K562 (cell line): ENCODE measurements around the gene CLASP1. TPM values are rescaled to one million over a fixed set of nuclear protein-coding genes. Genes with fewer than 3 reads are reported as not detected.
"Not testable (repeated sequence)": the region's sequence is repeated elsewhere in the genome, so short reads cannot be mapped to it uniquely, and the experiment has no call there.

ENCODE experiments used
- ATAC-seq: fragments of 200-7000 bp; cut with Tn5 transposase; 3 replicates; pipeline ENCODE4 v1.9.1; 2020; ENCODE audit warnings: moderate library complexity
- BruUV-seq: library from RNA; stranded (reverse); fragments of 400-500 nt; replicated peaks from 2 replicates; lab custom pipeline; 2021; lab: Mats Ljungman, UMichigan
- CTCF ChIA-PET: fragments of 300-600 bp; formaldehyde crosslinking; extraction: SDS; loops from one replicate; lab custom pipeline; 2021; ENCODE audit warnings: low intra/inter-chr PET ratio; lab: Yijun Ruan, JAX
- POLR2A ChIA-PET: fragments of 300-600, 350-650 bp; sonication (Branson Sonifier 250); formaldehyde crosslinking; extraction: SDS; loops from one replicate; lab custom pipeline; 2021; ENCODE audit warnings: antibody characterized with exemption, inconsistent platforms; lab: Yijun Ruan, JAX
- DNase-seq, 4 experiments: peaks; one replicate each; pipeline versions ENCODE4 v3.0.0 to v3.0.0-alpha.2; 2011 to 2018; ENCODE audit warnings: low spot score in 3 of 4, mixed read lengths in 3 of 4; ENCODE audit errors: extremely low read depth in 1 of 4
- FAIRE-seq: peaks from 2 replicates; lab custom pipeline; 2011; peaks lifted over from hg19 to GRCh38; lab: Jason Lieb, UNC
- H2AFZ ChIP-seq: 2 replicates; pipeline ENCODE4 v1.6.0; 2011; ENCODE audit warnings: low read depth, low read length, control low read depth, inconsistent platforms
- H3K27ac ChIP-seq: fragments of 200-600 bp; 3 replicates; pipeline ENCODE4 v1.8.0; 2011; ENCODE audit warnings: low read depth, mild to moderate bottlenecking, control low read depth, inconsistent platforms, low read length, moderate library complexity, mixed read lengths; ENCODE audit errors: extremely low read depth
- H3K27me3 ChIP-seq, 2 experiments: fragments of 300-600 bp in 1 of 2; 2 replicates in 1 of 2; 3 replicates in 1 of 2; pipeline versions ENCODE4 v1.6.0 to v1.8.0; 2011; ENCODE audit warnings: inconsistent platforms in 2 of 2, low read length in 2 of 2, mild to moderate bottlenecking in 1 of 2, mixed read lengths in 1 of 2, moderate library complexity in 1 of 2; ENCODE audit not compliant: control insufficient read depth in 2 of 2, insufficient read depth in 2 of 2
- H3K36me3 ChIP-seq: fragments of 300-600 bp; 3 replicates; pipeline ENCODE4 v1.8.0; 2011; ENCODE audit warnings: mild to moderate bottlenecking, low read length, inconsistent platforms; ENCODE audit not compliant: control insufficient read depth, insufficient read depth
- H3K4me1 ChIP-seq, 2 experiments: fragments of 200-600 bp in 1 of 2; replicated peaks in 1 of 2; 2 replicates in 1 of 2; 3 replicates in 1 of 2; pipeline versions ENCODE4 v1.5.1 to v1.8.0; 2011; ENCODE audit warnings: inconsistent platforms in 2 of 2, low read length in 2 of 2, mild to moderate bottlenecking in 1 of 2, mixed read lengths in 1 of 2, moderate library complexity in 1 of 2; ENCODE audit not compliant: control insufficient read depth in 2 of 2, insufficient read depth in 2 of 2
- H3K4me2 ChIP-seq: 2 replicates; pipeline ENCODE4 v1.6.1; 2011; ENCODE audit warnings: low read length, control low read depth, inconsistent platforms, mixed read lengths; ENCODE audit not compliant: insufficient read depth
- H3K4me3 ChIP-seq: fragments of 200-600 bp; sonication (generic), shearing (Covaris generic); 2 replicates; pipeline ENCODE4 v1.5.1; 2016; ENCODE audit warnings: control low read depth, inconsistent platforms
- H3K79me2 ChIP-seq: fragments of 200-600 bp; 3 replicates; pipeline ENCODE4 v1.8.0; 2011; ENCODE audit warnings: low read length, inconsistent platforms; ENCODE audit not compliant: control insufficient read depth, insufficient read depth
- H3K9ac ChIP-seq, 2 experiments: 2 replicates each; pipeline versions ENCODE4 v1.6.0 to v1.6.1; 2011; ENCODE audit warnings: low read depth in 2 of 2, low read length in 2 of 2, control low read depth in 1 of 2, inconsistent platforms in 1 of 2, mild to moderate bottlenecking in 1 of 2, mixed read lengths in 1 of 2; ENCODE audit not compliant: insufficient read depth in 1 of 2
- H3K9me1 ChIP-seq: one replicate; pipeline ENCODE4 v1.6.0; 2011; ENCODE audit warnings: inconsistent platforms, mild to moderate bottlenecking, low read length, moderate library complexity; ENCODE audit not compliant: control insufficient read depth, insufficient read depth
- H3K9me3 ChIP-seq: replicated peaks from 2 replicates; pipeline ENCODE4 v1.5.1; 2011; ENCODE audit warnings: low read depth, low read length, inconsistent platforms; ENCODE audit not compliant: control insufficient read depth, insufficient read depth
- H4K20me1 ChIP-seq: replicated peaks from 2 replicates; pipeline ENCODE4 v1.6.1; 2011; ENCODE audit warnings: low read length, inconsistent platforms, mixed read lengths; ENCODE audit not compliant: control insufficient read depth, insufficient read depth
- BDP1 ChIP-seq: IDR thresholded peaks from 3 replicates; pipeline ENCODE4 v1.6.1; 2011; ENCODE audit not compliant: insufficient read length, insufficient read depth
- BRD9 ChIP-seq: fragments of 450-650 bp; IDR thresholded peaks from 2 replicates; pipeline ENCODE4 v1.6.1; 2018; ENCODE audit warnings: low read depth; ENCODE audit not compliant: partially characterized antibody
- CXXC5 ChIP-seq: fragments of 250-450 bp; sonication (Bioruptor Pico); IDR thresholded peaks from 2 replicates; pipeline ENCODE4 v1.8.0; 2022; ENCODE audit warnings: inconsistent platforms, mild to moderate bottlenecking, moderate library complexity
- DACH1 ChIP-seq: fragments of 450-650 bp; IDR thresholded peaks from 2 replicates; pipeline ENCODE4 v1.6.1; 2018; ENCODE audit not compliant: partially characterized antibody
- ZNF75A ChIP-seq: fragments of 450-650 bp; formaldehyde crosslinking; IDR thresholded peaks from 2 replicates; pipeline ENCODE4 v1.4.0; 2020; ENCODE audit warnings: mild to moderate bottlenecking
- ZNF76 ChIP-seq: fragments of 250-450 bp; sonication (Bioruptor Pico); IDR thresholded peaks from 2 replicates; pipeline ENCODE4 v1.4.0; 2020; ENCODE audit warnings: mild to moderate bottlenecking, moderate library complexity, borderline replicate concordance
- ZSCAN32 ChIP-seq: fragments of 450-650 bp; formaldehyde crosslinking; IDR thresholded peaks from 2 replicates; pipeline ENCODE4 v1.4.0; 2020; ENCODE audit warnings: mild to moderate bottlenecking, moderate library complexity
- WGBS: fragments of 100-300 bp; shearing (Covaris generic); methylation state at CpG from one replicate; pipeline ENCODE4 v1.1.6; 2016; ENCODE audit warnings: low coverage, mixed read lengths; ENCODE audit not compliant: insufficient coverage; ENCODE audit errors: missing lambda C conversion rate; 5-methylcytosine and 5-hydroxymethylcytosine counted together
- in situ Hi-C: fragments of 300-500 bp; cut with MboI; formaldehyde crosslinking; loops from 4 replicates; pipeline ENCODE4 v1.15.0; 2018; ENCODE audit warnings: inconsistent platforms, mixed read lengths
- intact Hi-C: fragments of 100-400 bp; cut with micrococcal nuclease; formaldehyde crosslinking; loops from 2 replicates; pipeline ENCODE4 v1.14.2; 2022
- polyA plus RNA-seq, 8 experiments: library from polyadenylated mRNA; depleted of rRNA in 4 of 8; stranded (reverse) in 5 of 8; unstranded in 3 of 8; fragments of >200 nt; fragmentation: Nextera tagmentation in 2 of 8; fragmentation: Illumina TruSeq in 1 of 8; extraction: Ambion mirVana in 2 of 8; extraction: Trizol in 1 of 8; gene quantifications; 2 replicates each; pipeline versions ENCODE4 v1.2.1 to v1.2.3, GENCODE V29; 2011 to 2014; ENCODE audit warnings: inconsistent platforms in 1 of 8, missing spikeins in 1 of 8
- total RNA-seq, 7 experiments: library from RNA; depleted of rRNA in 6 of 7; stranded (reverse); fragments of >200 nt in 6 of 7; fragmentation: Illumina TruSeq in 2 of 7; extraction: Trizol in 2 of 7; gene quantifications; 2 replicates each; pipeline versions ENCODE4 v1.2.1 to v1.2.3, GENCODE V29; 2011 to 2021; ENCODE audit warnings: low replicate concordance in 1 of 7
- TF ChIP-seq, protein P1 (sequence below): IDR thresholded peaks from 2 replicates; pipeline ENCODE4 v1.6.1; 2016; ENCODE audit warnings: missing genetic modification characterization, missing compliant biosample characterization
- TF ChIP-seq, protein P2 (sequence below): IDR thresholded peaks from 2 replicates; pipeline ENCODE4 v1.6.1; 2011; ENCODE audit warnings: borderline replicate concordance, low read depth, mild to moderate bottlenecking, moderate library complexity, low read length; ENCODE audit not compliant: insufficient read depth, poor library complexity, severe bottlenecking
- TF ChIP-seq, protein P3 (sequence below): fragments of 250-450 bp; sonication (Bioruptor Pico); IDR thresholded peaks from 2 replicates; pipeline ENCODE4 v1.4.0; 2020; ENCODE audit warnings: mild to moderate bottlenecking

Gene CLASP1
- total and polyA plus RNA-seq, 9 of the 15 experiments (the other 6 are each of a cell fraction or from before 2014, with no cell fraction given) = 1.7 to 40.3 (median 20.7) TPM

DNA sequence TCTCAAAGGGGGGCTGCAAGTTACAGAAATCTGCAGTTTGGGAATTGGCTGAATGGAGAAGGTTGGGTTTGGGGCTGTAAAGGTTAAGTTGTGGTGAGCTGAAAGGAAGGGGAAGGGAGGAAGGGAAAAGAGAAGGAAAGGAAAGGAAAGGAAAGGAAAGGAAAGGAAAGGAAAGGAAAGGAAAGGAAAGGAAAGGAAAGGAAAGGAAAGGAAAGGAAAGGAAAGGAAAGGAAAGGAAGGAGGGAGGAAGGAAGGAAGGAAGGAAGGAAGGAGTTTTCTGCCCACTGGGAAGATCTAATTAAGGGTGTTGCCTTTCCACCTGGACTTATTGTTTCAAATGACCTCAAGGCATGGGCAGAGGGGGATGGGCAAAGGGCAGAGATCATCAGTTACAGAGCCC lies 348.1 kb downstream of the CLASP1 start:
- ATAC-seq, H3K9ac ChIP-seq, H4K20me1 ChIP-seq, H3K36me3 ChIP-seq, FAIRE-seq, H3K9me1 ChIP-seq, H3K4me3 ChIP-seq, H2AFZ ChIP-seq, H3K4me1 ChIP-seq, DNase-seq, H3K4me2 ChIP-seq, H3K27ac ChIP-seq, POLR2A ChIA-PET, H3K79me2 ChIP-seq, H3K9me3 ChIP-seq, BruUV-seq, intact Hi-C loops, in situ Hi-C loops, CTCF ChIA-PET: not testable (repeated sequence)
- peaks cover 21 to 25% of the 10 kb centered on the region in 2 experiments; a peak in 4 of 5 replicates for H3K27me3 ChIP-seq
- TF ChIP-seq, protein P1, sequence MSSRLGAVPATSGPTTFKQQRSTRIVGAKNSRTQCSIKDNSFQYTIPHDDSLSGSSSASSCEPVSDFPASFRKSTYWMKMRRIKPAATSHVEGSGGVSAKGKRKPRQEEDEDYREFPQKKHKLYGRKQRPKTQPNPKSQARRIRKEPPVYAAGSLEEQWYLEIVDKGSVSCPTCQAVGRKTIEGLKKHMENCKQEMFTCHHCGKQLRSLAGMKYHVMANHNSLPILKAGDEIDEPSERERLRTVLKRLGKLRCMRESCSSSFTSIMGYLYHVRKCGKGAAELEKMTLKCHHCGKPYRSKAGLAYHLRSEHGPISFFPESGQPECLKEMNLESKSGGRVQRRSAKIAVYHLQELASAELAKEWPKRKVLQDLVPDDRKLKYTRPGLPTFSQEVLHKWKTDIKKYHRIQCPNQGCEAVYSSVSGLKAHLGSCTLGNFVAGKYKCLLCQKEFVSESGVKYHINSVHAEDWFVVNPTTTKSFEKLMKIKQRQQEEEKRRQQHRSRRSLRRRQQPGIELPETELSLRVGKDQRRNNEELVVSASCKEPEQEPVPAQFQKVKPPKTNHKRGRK = 0 out of 2 replicates have a peak, but pooled peaks have one; percentile 36

DNA sequence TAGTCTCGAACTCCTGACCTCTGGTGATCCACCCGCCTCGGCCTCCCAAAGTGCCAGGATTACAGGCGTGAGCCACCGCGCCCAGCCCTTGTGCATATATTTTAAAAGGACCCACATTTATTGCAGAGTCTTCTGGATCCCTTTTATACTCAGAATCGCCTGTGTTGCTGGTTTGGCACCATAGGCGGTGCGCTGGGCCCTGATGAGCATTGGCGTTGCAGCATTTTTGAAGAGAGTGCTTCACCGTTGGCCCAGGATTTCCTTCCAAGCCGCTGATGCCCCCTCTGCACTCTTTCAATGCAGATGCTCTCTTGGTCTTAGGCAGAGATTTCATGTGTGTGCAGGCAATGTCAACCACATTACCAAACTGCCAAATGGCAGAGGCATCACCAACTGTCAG lies 350.8 kb downstream of the CLASP1 start:
- in situ Hi-C loops = no loop called here
- Histone ChIP-seq H3K36me3 (no peaks in the 10 kb centered on the region), H3K79me2 (no peaks in the 10 kb centered on the region), H3K9ac (no peak overlapping the region), H2AFZ (no peak overlapping the region), H3K4me3 (no peak overlapping the region), H3K4me2 (no peak overlapping the region), H3K9me1 (no peaks in the 10 kb centered on the region), H4K20me1 (no peaks in the 10 kb centered on the region), H3K4me1 (no peaks in the 10 kb centered on the region), H3K27ac (no peak overlapping the region), H3K9me3 (no peaks in the 10 kb centered on the region), H3K27me3 (peaks cover 17 to 29% of the 10 kb centered on the region in 2 experiments; a peak in 4 of 5 replicates)
- ATAC-seq (no peak), DNase-seq (no peak), FAIRE-seq (no peak)
- intact Hi-C loops = no loop called here
- no TSS peak for BruUV-seq
- under 1% methylated on average over 12 of the region's 12 CpGs for WGBS
- ChIA-PET POLR2A (interaction anchor here (0.8 kb wide), 2 partner anchors 16 to 507 kb away, joined by 3 read pairs; no protein-coding TSS in a partner anchor), CTCF (no interaction called here)
- no peak for TF ChIP-seq BRD9
- TF ChIP-seq, protein P2, sequence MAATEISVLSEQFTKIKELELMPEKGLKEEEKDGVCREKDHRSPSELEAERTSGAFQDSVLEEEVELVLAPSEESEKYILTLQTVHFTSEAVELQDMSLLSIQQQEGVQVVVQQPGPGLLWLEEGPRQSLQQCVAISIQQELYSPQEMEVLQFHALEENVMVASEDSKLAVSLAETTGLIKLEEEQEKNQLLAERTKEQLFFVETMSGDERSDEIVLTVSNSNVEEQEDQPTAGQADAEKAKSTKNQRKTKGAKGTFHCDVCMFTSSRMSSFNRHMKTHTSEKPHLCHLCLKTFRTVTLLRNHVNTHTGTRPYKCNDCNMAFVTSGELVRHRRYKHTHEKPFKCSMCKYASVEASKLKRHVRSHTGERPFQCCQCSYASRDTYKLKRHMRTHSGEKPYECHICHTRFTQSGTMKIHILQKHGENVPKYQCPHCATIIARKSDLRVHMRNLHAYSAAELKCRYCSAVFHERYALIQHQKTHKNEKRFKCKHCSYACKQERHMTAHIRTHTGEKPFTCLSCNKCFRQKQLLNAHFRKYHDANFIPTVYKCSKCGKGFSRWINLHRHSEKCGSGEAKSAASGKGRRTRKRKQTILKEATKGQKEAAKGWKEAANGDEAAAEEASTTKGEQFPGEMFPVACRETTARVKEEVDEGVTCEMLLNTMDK = no peak
- no peak for TF ChIP-seq ZNF75A (CRISPR knock-in tag)
- no peak for TF ChIP-seq ZSCAN32 (CRISPR knock-in tag)
- no peak for TF ChIP-seq CXXC5 (CRISPR knock-in tag)
- TF ChIP-seq ZNF76 (CRISPR knock-in tag) = no peak
- TF ChIP-seq BDP1 = no peak
- TF ChIP-seq, protein P3, sequence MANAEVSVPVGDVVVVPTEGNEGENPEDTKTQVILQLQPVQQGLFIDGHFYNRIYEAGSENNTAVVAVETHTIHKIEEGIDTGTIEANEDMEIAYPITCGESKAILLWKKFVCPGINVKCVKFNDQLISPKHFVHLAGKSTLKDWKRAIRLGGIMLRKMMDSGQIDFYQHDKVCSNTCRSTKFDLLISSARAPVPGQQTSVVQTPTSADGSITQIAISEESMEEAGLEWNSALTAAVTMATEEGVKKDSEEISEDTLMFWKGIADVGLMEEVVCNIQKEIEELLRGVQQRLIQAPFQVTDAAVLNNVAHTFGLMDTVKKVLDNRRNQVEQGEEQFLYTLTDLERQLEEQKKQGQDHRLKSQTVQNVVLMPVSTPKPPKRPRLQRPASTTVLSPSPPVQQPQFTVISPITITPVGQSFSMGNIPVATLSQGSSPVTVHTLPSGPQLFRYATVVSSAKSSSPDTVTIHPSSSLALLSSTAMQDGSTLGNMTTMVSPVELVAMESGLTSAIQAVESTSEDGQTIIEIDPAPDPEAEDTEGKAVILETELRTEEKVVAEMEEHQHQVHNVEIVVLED = no peak
- no peak for TF ChIP-seq DACH1
